Sigmoid colon (tissue), 7 donors: Measurements from ENCODE around the gene BTBD9. TPM values are rescaled to one million over a fixed set of nuclear protein-coding genes. Genes with fewer than 3 reads are reported as not detected.

ENCODE experiments used
- DNase-seq: peaks from one replicate; pipeline ENCODE4 v3.0.0-alpha.2; 2019
- H3K27ac ChIP-seq, 4 donors: fragments of 200-600 bp; sonication (generic); one replicate each; pipeline ENCODE4 v1.5.1; 2016 to 2019; ENCODE audit warnings: mild to moderate bottlenecking in 1 of 4
- H3K27me3 ChIP-seq, 3 donors: fragments of 200-600 bp; sonication (generic); one replicate each; pipeline ENCODE4 v1.5.1; 2019; ENCODE audit warnings: mild to moderate bottlenecking in 1 of 3
- H3K36me3 ChIP-seq, 4 donors: fragments of 200-600 bp; sonication (generic); one replicate each; pipeline ENCODE4 v1.5.1; 2016 to 2019
- H3K4me1 ChIP-seq, 4 donors: fragments of 200-600 bp; sonication (generic); one replicate each; pipeline ENCODE4 v1.5.1; 2017 to 2019
- H3K4me3 ChIP-seq, 4 donors: fragments of 200-600 bp; sonication (generic); one replicate each; pipeline ENCODE4 v1.5.1; 2017 to 2019; ENCODE audit warnings: mild to moderate bottlenecking in 2 of 4, moderate library complexity in 1 of 4
- H3K9me3 ChIP-seq, 4 donors: fragments of 200-600 bp in 3 of 4; sonication (generic) in 3 of 4; one replicate each; pipeline versions ENCODE4 v1.5.1 to v1.6.1; 2013 to 2019
- EP300 ChIP-seq, 4 donors: sonication (generic); formaldehyde crosslinking; IDR thresholded peaks; one replicate each; pipeline ENCODE4 v1.6.1; 2017; ENCODE audit warnings: antibody characterized with exemption in 4 of 4
- POLR2A ChIP-seq, 2 donors: fragments of 450-650 bp; IDR thresholded peaks; one replicate each; pipeline ENCODE4 v1.6.1; 2016; ENCODE audit warnings: antibody characterized with exemption in 2 of 2, mild to moderate bottlenecking in 2 of 2, moderate library complexity in 2 of 2
- POLR2AphosphoS5 ChIP-seq, 4 donors: sonication (generic); formaldehyde crosslinking; IDR thresholded peaks; one replicate each; pipeline ENCODE4 v1.6.1; 2017; ENCODE audit warnings: antibody characterized with exemption in 4 of 4
- WGBS, 2 donors: extraction: QIAGEN DNeasy Blood & Tissue Kit; methylation state at CpG; one replicate each; pipeline ENCODE4 v1.1.7; 2013; 5-methylcytosine and 5-hydroxymethylcytosine counted together
- intact Hi-C: fragments of 100-400 bp; cut with DNase I; formaldehyde crosslinking; loops from one replicate; pipeline ENCODE4 v1.15.1; 2023
- polyA plus RNA-seq, 3 donors: library from polyadenylated mRNA; stranded (reverse); fragments of 200-250 nt; gene quantifications; one replicate each; pipeline ENCODE4 v1.2.3, GENCODE V29; 2013
- total RNA-seq, 4 donors: library from RNA; depleted of rRNA; stranded (reverse); fragments of >200 nt; gene quantifications; one replicate each; pipeline ENCODE4 v1.1.0, GENCODE V29; 2016
- TF ChIP-seq, protein P1 (sequence below), 4 experiments: fragments of 450-650 bp in 3 of 4; fragments of 200-600 bp in 1 of 4; IDR thresholded peaks; one replicate each; pipeline ENCODE4 v1.5.1; 2016 to 2019; ENCODE audit warnings: antibody characterized with exemption in 4 of 4, mild to moderate bottlenecking in 3 of 4, moderate library complexity in 2 of 4
- donor health status: healthy with polysubstance abuse.
- donor health status: Bipolar disorder and iron deficiency.
- donor health status: healthy.

The BTBD9 gene
- total and polyA plus RNA-seq, 7 donors = 3.6 to 20.8 (median 10.5) TPM

DNA sequence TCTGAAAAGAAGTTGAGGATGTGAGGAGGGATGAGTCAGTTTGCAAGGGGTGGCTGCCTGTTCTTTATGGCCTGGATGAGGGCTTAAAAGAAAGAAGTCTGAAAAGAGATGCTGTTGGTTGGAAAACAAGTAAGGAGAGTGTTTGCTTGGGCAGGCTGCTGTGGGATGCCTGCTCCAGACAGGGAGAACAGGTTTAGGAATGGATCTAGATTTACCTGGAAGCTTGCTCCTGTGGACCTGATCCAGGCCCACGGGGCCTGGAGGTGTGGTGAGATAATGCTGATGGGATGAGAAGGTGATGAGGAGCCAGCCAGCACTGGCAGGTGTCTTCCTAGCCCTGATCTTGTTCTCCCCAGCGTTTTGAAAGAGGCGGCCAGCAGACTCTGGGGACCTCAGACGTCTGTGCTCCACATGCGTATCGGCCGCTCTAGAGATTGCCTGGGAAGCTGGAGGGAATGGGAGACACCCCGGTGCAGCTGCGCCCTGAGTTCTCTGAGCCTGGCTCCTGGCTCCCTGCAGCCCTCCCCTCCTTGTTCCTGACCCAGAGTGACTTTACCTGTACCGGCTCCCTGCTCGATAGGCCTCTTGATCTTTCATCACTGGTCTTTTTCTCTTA lies 488.9 kb downstream of the BTBD9 start:
- Histone ChIP-seq H3K27ac (no peak overlapping the region), H3K4me1 (peaks cover 0 to 9% (median 0%) of the 10 kb centered on the region in 4 donors), H3K36me3 (peaks cover 0 to 11% (median 0%) of the 10 kb centered on the region in 4 donors), H3K27me3 (no peaks in the 10 kb centered on the region), H3K4me3 (no peak overlapping the region), H3K9me3 (no peaks in the 10 kb centered on the region)
- no peak for DNase-seq
- TF ChIP-seq POLR2A (IDR thresholded peaks at IDR 0.05) (no peak), EP300 (IDR thresholded peaks at IDR 0.05) (no peak), POLR2AphosphoS5 (IDR thresholded peaks at IDR 0.05) (no peak)
- TF ChIP-seq, protein P1, sequence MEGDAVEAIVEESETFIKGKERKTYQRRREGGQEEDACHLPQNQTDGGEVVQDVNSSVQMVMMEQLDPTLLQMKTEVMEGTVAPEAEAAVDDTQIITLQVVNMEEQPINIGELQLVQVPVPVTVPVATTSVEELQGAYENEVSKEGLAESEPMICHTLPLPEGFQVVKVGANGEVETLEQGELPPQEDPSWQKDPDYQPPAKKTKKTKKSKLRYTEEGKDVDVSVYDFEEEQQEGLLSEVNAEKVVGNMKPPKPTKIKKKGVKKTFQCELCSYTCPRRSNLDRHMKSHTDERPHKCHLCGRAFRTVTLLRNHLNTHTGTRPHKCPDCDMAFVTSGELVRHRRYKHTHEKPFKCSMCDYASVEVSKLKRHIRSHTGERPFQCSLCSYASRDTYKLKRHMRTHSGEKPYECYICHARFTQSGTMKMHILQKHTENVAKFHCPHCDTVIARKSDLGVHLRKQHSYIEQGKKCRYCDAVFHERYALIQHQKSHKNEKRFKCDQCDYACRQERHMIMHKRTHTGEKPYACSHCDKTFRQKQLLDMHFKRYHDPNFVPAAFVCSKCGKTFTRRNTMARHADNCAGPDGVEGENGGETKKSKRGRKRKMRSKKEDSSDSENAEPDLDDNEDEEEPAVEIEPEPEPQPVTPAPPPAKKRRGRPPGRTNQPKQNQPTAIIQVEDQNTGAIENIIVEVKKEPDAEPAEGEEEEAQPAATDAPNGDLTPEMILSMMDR (IDR thresholded peaks at IDR 0.05) = no peak
- intact Hi-C loops = no loop called here
- WGBS, 2 donors = 96% methylated on average over 11 of the region's 11 CpGs

DNA sequence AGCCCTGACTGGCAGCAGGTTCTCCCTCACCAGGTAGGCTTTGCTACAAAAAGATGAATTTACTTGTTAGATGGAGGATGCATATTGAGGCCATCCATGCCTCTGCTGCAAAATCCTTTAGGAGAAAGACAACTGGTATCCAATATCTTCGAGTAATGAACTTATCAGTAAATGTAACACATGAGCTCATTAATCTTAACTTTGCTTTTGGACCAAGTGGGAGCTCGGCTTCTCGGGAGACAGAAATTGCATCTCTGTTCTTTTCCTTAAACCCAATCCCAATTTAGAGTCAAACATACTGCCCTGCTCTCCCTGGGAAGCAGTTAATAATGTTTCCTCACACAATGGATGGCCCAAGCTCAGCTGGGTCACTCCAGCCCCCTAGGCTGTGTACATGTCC lies 489.7 kb downstream of the BTBD9 start:
- TF ChIP-seq POLR2A (IDR thresholded peaks at IDR 0.05) (no peak), POLR2AphosphoS5 (IDR thresholded peaks at IDR 0.05) (no peak), EP300 (IDR thresholded peaks at IDR 0.05) (no peak)
- TF ChIP-seq, protein P1 (IDR thresholded peaks at IDR 0.05) = no peak
- no peak overlapping the region for H3K27ac ChIP-seq
- WGBS, 2 donors = 95 to 96% methylated on average over 3 of the region's 3 CpGs
- peaks cover 0 to 9% (median 0%) of the 10 kb centered on the region in 4 donors for H3K4me1 ChIP-seq
- H3K4me3 ChIP-seq = no peak overlapping the region
- intact Hi-C loops = no loop called here
- no peaks in the 10 kb centered on the region for H3K27me3 ChIP-seq
- H3K9me3 ChIP-seq = no peaks in the 10 kb centered on the region
- H3K36me3 ChIP-seq = peaks cover 0 to 11% (median 0%) of the 10 kb centered on the region in 4 donors
- no peak for DNase-seq

DNA sequence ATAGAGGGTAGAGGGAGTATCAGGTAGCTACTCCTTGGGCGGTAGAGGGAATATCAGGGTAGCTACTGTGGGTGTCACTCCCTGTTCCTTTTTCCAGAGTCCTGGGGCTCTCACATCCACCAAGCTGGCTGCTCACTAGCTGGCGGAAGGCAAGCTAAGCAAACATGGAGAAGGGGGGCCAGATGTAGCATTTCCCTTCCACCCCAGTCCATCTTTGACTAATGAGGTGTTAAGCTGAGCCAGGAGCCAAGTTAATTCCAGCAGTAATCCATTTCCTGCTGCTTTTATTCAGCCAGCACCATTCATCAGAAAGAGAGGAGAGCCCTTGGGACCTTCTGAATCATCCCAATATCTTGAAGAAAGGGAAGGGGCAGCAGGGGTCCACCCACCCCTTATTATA lies 490.2 kb downstream of the BTBD9 start:
- no peaks in the 10 kb centered on the region for H3K9me3 ChIP-seq
- no peak overlapping the region for H3K4me3 ChIP-seq
- peaks cover 0 to 9% (median 0%) of the 10 kb centered on the region in 4 donors for H3K4me1 ChIP-seq
- no peak for TF ChIP-seq EP300 (IDR thresholded peaks at IDR 0.05)
- no peak overlapping the region for H3K27ac ChIP-seq
- 93 to 97% methylated on average over 2 of the region's 2 CpGs for WGBS, 2 donors
- DNase-seq = no peak
- no peaks in the 10 kb centered on the region for H3K27me3 ChIP-seq
- H3K36me3 ChIP-seq = peaks cover 0 to 11% (median 0%) of the 10 kb centered on the region in 4 donors
- intact Hi-C loops = no loop called here

DNA sequence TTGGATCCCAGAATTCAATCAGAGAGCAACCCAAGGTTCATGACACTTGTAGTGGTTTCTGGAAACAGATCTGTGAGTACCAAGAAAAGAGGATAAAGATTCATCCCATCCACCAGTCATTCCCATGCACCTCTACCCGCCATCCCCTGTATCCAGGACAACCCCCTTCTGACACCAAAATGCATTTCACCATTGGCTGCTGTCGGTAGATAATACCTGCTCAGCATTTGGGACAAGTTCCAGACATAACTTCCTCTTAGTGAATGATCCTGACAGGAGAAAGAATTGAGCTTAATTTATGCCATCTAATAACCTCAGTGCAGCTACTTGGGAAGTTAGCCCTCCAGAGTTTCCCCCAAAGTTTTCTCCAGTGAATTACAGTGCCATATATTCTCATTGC lies 491.1 kb downstream of the BTBD9 start:
- Histone ChIP-seq H3K9me3 (no peaks in the 10 kb centered on the region), H3K27ac (no peak overlapping the region), H3K4me3 (no peak overlapping the region), H3K27me3 (no peaks in the 10 kb centered on the region), H3K4me1 (peaks cover 0 to 9% (median 0%) of the 10 kb centered on the region in 4 donors), H3K36me3 (peaks cover 0 to 7% (median 0%) of the 10 kb centered on the region in 4 donors)
- WGBS, 2 donors = 87 to 93% methylated on average over 2 of the region's 2 CpGs
- intact Hi-C loops = no loop called here
- no peak for TF ChIP-seq POLR2AphosphoS5 (IDR thresholded peaks at IDR 0.05)
- TF ChIP-seq, protein P1 (IDR thresholded peaks at IDR 0.05) = no peak
- no peak for DNase-seq

DNA sequence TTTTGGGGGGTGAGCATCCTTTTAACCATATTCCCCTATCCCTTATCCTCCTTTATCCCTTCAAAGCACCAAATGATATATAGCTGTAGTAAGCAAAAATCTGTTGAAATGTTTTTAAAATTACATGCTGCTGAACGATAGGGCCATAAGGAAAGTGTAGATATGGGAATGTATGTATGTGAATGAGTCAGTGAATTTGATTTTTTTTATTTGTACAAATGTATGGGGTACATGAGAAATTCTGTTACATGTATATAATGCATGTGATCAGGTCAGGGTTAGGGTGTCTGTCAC lies 493.0 kb downstream of the BTBD9 start:
- Histone ChIP-seq H3K36me3 (peaks cover 0 to 10% (median 2%) of the 10 kb centered on the region in 4 donors), H3K4me1 (peaks cover 0 to 9% (median 0%) of the 10 kb centered on the region in 4 donors), H3K9me3 (no peaks in the 10 kb centered on the region), H3K4me3 (no peak overlapping the region), H3K27ac (no peak overlapping the region), H3K27me3 (no peaks in the 10 kb centered on the region)
- intact Hi-C loops = no loop called here
- TF ChIP-seq POLR2A (IDR thresholded peaks at IDR 0.05) (no peak), EP300 (IDR thresholded peaks at IDR 0.05) (no peak), POLR2AphosphoS5 (IDR thresholded peaks at IDR 0.05) (no peak)
- TF ChIP-seq, protein P1 (IDR thresholded peaks at IDR 0.05) = no peak
- WGBS, 2 donors = 91 to 94% methylated on average over 1 of the region's 1 CpG
- DNase-seq = no peak
